VCaP (cell line): Measurements from ENCODE around the gene SMOC2.
A peak's percentile ranks its signal among the peaks of the same experiment; 100 is the strongest.

ENCODE experiments used
- H3K27ac ChIP-seq: fragments of 450-650 bp; 2 replicates; pipeline ENCODE4 v1.5.1; 2017
- CTCF ChIP-seq: fragments of 450-650 bp; conservative IDR thresholded peaks from 2 replicates; pipeline ENCODE4 v1.5.1; 2017; ENCODE audit warnings: mild to moderate bottlenecking, moderate library complexity

SMOC2 gene

GRCh38 chr6:168448243-168448855 is 7.4 kb downstream of the SMOC2 start:
- TF ChIP-seq CTCF, result no peak
- H3K27ac ChIP-seq, result no peak overlapping the region

GRCh38 chr6:168450917-168451316 is 9.9 kb downstream of the SMOC2 start:
- no peak for TF ChIP-seq CTCF

GRCh38 chr6:168451805-168452517 is 11.0 kb downstream of the SMOC2 start:
- H3K27ac ChIP-seq, result no peak overlapping the region
- TF ChIP-seq CTCF, result peak; percentile 66

More at GRCh38 chr6:168450917-168451316, 9.9 kb downstream of the SMOC2 start:
- H3K27ac ChIP-seq, result no peak overlapping the region

GRCh38 chr6:168452685-168453377 is 11.8 kb downstream of the SMOC2 start:
- TF ChIP-seq CTCF, result no peak
- no peak overlapping the region for H3K27ac ChIP-seq

- TF ChIP-seq CTCF, result no peak
Observed at GRCh38 chr6:168455847-168456530, 15.0 kb downstream of the SMOC2 start.

GRCh38 chr6:168456907-168457652 is 16.1 kb downstream of the SMOC2 start:
- no peak for TF ChIP-seq CTCF
- H3K27ac ChIP-seq, result no peak overlapping the region

More at GRCh38 chr6:168455847-168456530, 15.0 kb downstream of the SMOC2 start:
- H3K27ac ChIP-seq, result no peak overlapping the region
